ENCODE measurements around the gene ENTPD2.
A peak's percentile ranks its signal among the peaks of the same experiment; 100 is the strongest.
"Not testable (repeated sequence)": the region's sequence is repeated elsewhere in the genome, so short reads cannot be mapped to it uniquely, and the experiment has no call there.

ENTPD2 gene

GRCh38 chr9:137070906-137071275 lies 17.0 kb upstream of the ENTPD2 start:
- no peak for ATAC-seq

GRCh38 chr9:137070201-137070905 lies 16.5 kb upstream of the ENTPD2 start, which contains the start of gene SAPCD2:
Gene SAPCD2, minus strand, starts transcription at chr9:137070557. Its CDS starts 97 bp downstream, at chr9:137070460.
- H3K27ac Mint-ChIP-seq = peak within 1 kb of the TSS; percentile 87 to 94
- peak within 1 kb of the TSS; percentile 83 to 86 for H3K4me3 Mint-ChIP-seq
- peak; percentile 84 to 87 for DNase-seq
- ATAC-seq = peak; percentile 90
- no peaks in the 10 kb centered on the region for H3K27me3 Mint-ChIP-seq
- no peaks in the 10 kb centered on the region for H3K9me3 Mint-ChIP-seq
- H3K4me1 Mint-ChIP-seq = peaks cover 38% of the 10 kb centered on the region

More at GRCh38 chr9:137070906-137071275, 17.0 kb upstream of the ENTPD2 start:
- peaks cover 38% of the 10 kb centered on the region for H3K4me1 Mint-ChIP-seq
- H3K27ac Mint-ChIP-seq = peak overlapping the region; percentile 45 to 87
- peak overlapping the region; percentile 83 to 86 for H3K4me3 Mint-ChIP-seq
- DNase-seq = no peak
- H3K9me3 Mint-ChIP-seq = no peaks in the 10 kb centered on the region
- H3K27me3 Mint-ChIP-seq = no peaks in the 10 kb centered on the region

- ATAC-seq = peak; percentile 29
- Mint-ChIP-seq H3K27me3 (no peaks in the 10 kb centered on the region), H3K4me1 (peaks cover 38% of the 10 kb centered on the region), H3K27ac (no peak overlapping the region), H3K9me3 (no peaks in the 10 kb centered on the region), H3K4me3 (peak overlapping the region; percentile 72 to 75)
- peak in 1 of 2 donors; percentile 19 for DNase-seq
These were observed 15.7 kb upstream of the ENTPD2 start for GRCh38 chr9:137069508-137070091.

GRCh38 chr9:137068539-137069507 lies 15.0 kb upstream of the ENTPD2 start:
- H3K27me3 Mint-ChIP-seq = no peaks in the 10 kb centered on the region
- H3K4me3 Mint-ChIP-seq = peak overlapping the region; percentile 72 to 75
- H3K9me3 Mint-ChIP-seq = no peaks in the 10 kb centered on the region
- no peak for ATAC-seq
- peaks cover 44% of the 10 kb centered on the region for H3K4me1 Mint-ChIP-seq
- peak in 1 of 2 donors; percentile 10 for DNase-seq
- no peak overlapping the region for H3K27ac Mint-ChIP-seq

GRCh38 chr9:137067860-137068538 lies 14.1 kb upstream of the ENTPD2 start:
- H3K27me3 Mint-ChIP-seq = no peaks in the 10 kb centered on the region
- ATAC-seq = peak; percentile 69
- no peaks in the 10 kb centered on the region for H3K9me3 Mint-ChIP-seq
- peak; percentile 89 to 90 for DNase-seq
- no peak overlapping the region for H3K27ac Mint-ChIP-seq
- H3K4me3 Mint-ChIP-seq = peak overlapping the region; percentile 5 to 51
- peaks cover 44% of the 10 kb centered on the region for H3K4me1 Mint-ChIP-seq

- Mint-ChIP-seq H3K9me3 (no peaks in the 10 kb centered on the region), H3K27me3 (no peaks in the 10 kb centered on the region), H3K27ac (no peak overlapping the region), H3K4me3 (no peak overlapping the region), H3K4me1 (peaks cover 33% of the 10 kb centered on the region)
- ATAC-seq (no peak), DNase-seq (no peak)
These were observed 12.4 kb upstream of the ENTPD2 start for GRCh38 chr9:137066096-137066861.

- ATAC-seq (no peak), DNase-seq (no peak)
- peaks cover 25% of the 10 kb centered on the region for H3K4me1 Mint-ChIP-seq
- no peaks in the 10 kb centered on the region for H3K9me3 Mint-ChIP-seq
- no peak overlapping the region for H3K4me3 Mint-ChIP-seq
- H3K27ac Mint-ChIP-seq = no peak overlapping the region
- H3K27me3 Mint-ChIP-seq = no peaks in the 10 kb centered on the region
These were observed 11.6 kb upstream of the ENTPD2 start for GRCh38 chr9:137065336-137065967.

- H3K27ac Mint-ChIP-seq = no peak overlapping the region
- H3K27me3 Mint-ChIP-seq = no peaks in the 10 kb centered on the region
- no peaks in the 10 kb centered on the region for H3K9me3 Mint-ChIP-seq
- ATAC-seq (no peak), DNase-seq (no peak)
- no peak overlapping the region for H3K4me3 Mint-ChIP-seq
- H3K4me1 Mint-ChIP-seq = peaks cover 25% of the 10 kb centered on the region
These were observed 11.0 kb upstream of the ENTPD2 start for GRCh38 chr9:137064880-137065164.

- H3K27me3 Mint-ChIP-seq = no peaks in the 10 kb centered on the region
- H3K9me3 Mint-ChIP-seq = no peaks in the 10 kb centered on the region
- ATAC-seq (peak; percentile 19), DNase-seq (peak; percentile 57 to 60)
- peaks cover 22% of the 10 kb centered on the region for H3K4me1 Mint-ChIP-seq
- H3K27ac Mint-ChIP-seq = no peak overlapping the region
- H3K4me3 Mint-ChIP-seq = no peak overlapping the region
These were observed 10.4 kb upstream of the ENTPD2 start for GRCh38 chr9:137064027-137064879.

- Mint-ChIP-seq H3K27me3 (no peaks in the 10 kb centered on the region), H3K9me3 (no peaks in the 10 kb centered on the region), H3K4me3 (no peak overlapping the region), H3K4me1 (peaks cover 14% of the 10 kb centered on the region), H3K27ac (no peak overlapping the region)
- no peak for ATAC-seq
- DNase-seq = no peak
These were observed 9.6 kb upstream of the ENTPD2 start for GRCh38 chr9:137063311-137064026.

GRCh38 chr9:137062798-137063197 lies 8.9 kb upstream of the ENTPD2 start:
- not testable (repeated sequence) for H3K27ac Mint-ChIP-seq, DNase-seq, H3K9me3 Mint-ChIP-seq, ATAC-seq, H3K4me3 Mint-ChIP-seq, H3K27me3 Mint-ChIP-seq, H3K4me1 Mint-ChIP-seq

GRCh38 chr9:137062384-137062783 lies 8.5 kb upstream of the ENTPD2 start:
- no peak overlapping the region for H3K27ac Mint-ChIP-seq
- ATAC-seq (no peak), DNase-seq (no peak)
- H3K4me3 Mint-ChIP-seq = no peak overlapping the region
- peaks cover 5% of the 10 kb centered on the region for H3K4me1 Mint-ChIP-seq
- H3K9me3 Mint-ChIP-seq = no peaks in the 10 kb centered on the region
- no peaks in the 10 kb centered on the region for H3K27me3 Mint-ChIP-seq

- ATAC-seq = no peak
- H3K27me3 Mint-ChIP-seq = peaks cover 8% of the 10 kb centered on the region
- no peak overlapping the region for H3K27ac Mint-ChIP-seq
- no peak for DNase-seq
- peaks cover 5% of the 10 kb centered on the region for H3K4me1 Mint-ChIP-seq
- no peak overlapping the region for H3K4me3 Mint-ChIP-seq
- H3K9me3 Mint-ChIP-seq = no peaks in the 10 kb centered on the region
These were observed 4.8 kb upstream of the ENTPD2 start for GRCh38 chr9:137058521-137059234.

Data from stimulated activated naive CD8-positive, alpha-beta T cell treated with anti-CD3 and anti-CD28 coated beads, Interleukin-15, amount 100 ng/mL, for 72 hours (primary cell).